Ishikawa (cell line): ENCODE measurements around the gene DNAH6.

ENCODE experiments used
- CEBPB ChIP-seq: IDR thresholded peaks from 2 replicates; pipeline ENCODE4 v1.6.1; 2012
- CREB1 ChIP-seq: IDR thresholded peaks from 2 replicates; pipeline ENCODE4 v1.6.1; 2012; ENCODE audit warnings: low read depth
- EGR1 ChIP-seq: IDR thresholded peaks from 2 replicates; pipeline ENCODE4 v1.6.1; 2012
- EP300 ChIP-seq: IDR thresholded peaks from 2 replicates; pipeline ENCODE4 v1.6.1; 2012; ENCODE audit warnings: borderline replicate concordance
- FOXM1 ChIP-seq: IDR thresholded peaks from 2 replicates; pipeline ENCODE4 v1.6.1; 2012; ENCODE audit warnings: low read depth, borderline replicate concordance
- NFIC ChIP-seq: IDR thresholded peaks from 2 replicates; pipeline ENCODE4 v1.6.1; 2012
- RAD21 ChIP-seq: IDR thresholded peaks from 2 replicates; pipeline ENCODE4 v1.6.1; 2012; ENCODE audit warnings: low read depth
- TAF1 ChIP-seq: IDR thresholded peaks from 2 replicates; pipeline ENCODE4 v1.6.1; 2012; ENCODE audit warnings: low read depth, mild to moderate bottlenecking
- TCF12 ChIP-seq: IDR thresholded peaks from 2 replicates; pipeline ENCODE4 v1.6.1; 2012; ENCODE audit warnings: low read depth
- TEAD4 ChIP-seq: IDR thresholded peaks from 2 replicates; pipeline ENCODE4 v1.6.1; 2012
- YY1 ChIP-seq: IDR thresholded peaks from 2 replicates; pipeline ENCODE4 v1.6.1; 2012; ENCODE audit warnings: low read depth
- ZBTB7A ChIP-seq: IDR thresholded peaks from 2 replicates; pipeline ENCODE4 v1.6.1; 2012; ENCODE audit warnings: low read depth
- TF ChIP-seq, protein P1 (sequence below): IDR thresholded peaks from 2 replicates; pipeline ENCODE4 v1.6.1; 2012
- TF ChIP-seq, protein P2 (sequence below): IDR thresholded peaks from 2 replicates; pipeline ENCODE4 v1.6.1; 2012
- TF ChIP-seq, protein P3 (sequence below): IDR thresholded peaks from 2 replicates; pipeline ENCODE4 v1.6.1; 2012; ENCODE audit warnings: low read depth, mild to moderate bottlenecking

Gene DNAH6

DNA sequence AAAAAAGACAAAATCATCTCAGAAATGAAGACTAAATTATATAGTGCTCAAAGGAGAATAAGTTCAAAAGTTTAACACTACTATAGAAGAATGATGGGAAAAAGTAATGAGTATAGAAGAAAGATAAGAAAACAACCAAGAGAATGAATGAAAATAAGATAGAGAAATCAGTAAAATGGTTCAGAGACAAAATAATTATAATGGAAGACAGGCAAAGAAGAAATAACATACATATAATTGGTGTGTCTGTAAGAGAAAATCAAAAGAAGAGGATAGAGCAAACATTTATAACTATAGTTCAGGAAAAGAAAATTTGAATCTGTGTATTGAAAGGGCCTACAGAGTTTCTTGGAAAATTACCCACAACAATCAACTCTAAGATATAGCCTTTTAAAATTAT, 43.5 kb downstream of the DNAH6 start:
- no peak for TF ChIP-seq ZBTB7A
- no peak for TF ChIP-seq NFIC
- TF ChIP-seq, protein P1, sequence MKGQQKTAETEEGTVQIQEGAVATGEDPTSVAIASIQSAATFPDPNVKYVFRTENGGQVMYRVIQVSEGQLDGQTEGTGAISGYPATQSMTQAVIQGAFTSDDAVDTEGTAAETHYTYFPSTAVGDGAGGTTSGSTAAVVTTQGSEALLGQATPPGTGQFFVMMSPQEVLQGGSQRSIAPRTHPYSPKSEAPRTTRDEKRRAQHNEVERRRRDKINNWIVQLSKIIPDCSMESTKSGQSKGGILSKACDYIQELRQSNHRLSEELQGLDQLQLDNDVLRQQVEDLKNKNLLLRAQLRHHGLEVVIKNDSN = no peak
- no peak for TF ChIP-seq EGR1
- no peak for TF ChIP-seq YY1

DNA sequence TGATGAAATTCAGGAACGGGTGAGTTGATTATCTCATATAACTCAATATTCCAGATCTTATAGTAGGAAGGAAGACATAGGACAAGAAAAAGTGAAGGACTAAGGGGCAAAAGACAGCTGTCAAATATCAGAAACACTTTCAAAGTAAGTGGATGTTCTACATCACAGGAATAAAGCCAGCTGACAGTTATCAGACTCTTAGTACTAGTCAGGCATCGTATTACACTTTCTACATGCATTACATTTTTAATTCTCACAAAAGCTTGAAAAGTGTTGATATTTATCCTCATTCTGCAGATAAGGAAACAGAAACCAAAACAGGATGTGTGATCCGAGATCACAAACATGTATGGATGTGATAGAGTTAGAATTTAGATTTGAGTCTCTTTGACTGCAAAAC, 63.4 kb downstream of the DNAH6 start:
- TF ChIP-seq ZBTB7A (no peak), EGR1 (no peak), TEAD4 (no peak), FOXM1 (no peak), YY1 (no peak), EP300 (no peak)

DNA sequence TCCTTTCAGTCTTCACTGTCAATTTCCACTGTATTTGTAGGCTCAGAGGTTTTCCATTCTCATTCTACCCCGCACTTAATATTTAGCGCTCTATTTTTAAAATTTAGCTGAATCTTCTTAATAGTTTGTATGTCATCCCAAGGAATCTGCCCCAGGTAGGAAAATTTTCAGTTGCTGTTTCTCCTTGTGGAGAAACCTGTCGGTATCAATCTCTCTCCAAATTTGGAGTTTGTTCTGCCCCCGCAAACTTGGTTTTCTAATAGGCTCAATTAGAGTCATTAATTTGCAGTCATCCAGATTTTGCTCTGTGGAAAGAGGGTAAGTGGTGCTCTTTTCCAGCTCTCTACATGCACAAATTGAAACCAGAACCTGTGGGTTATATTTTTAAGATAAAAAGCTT, 87.6 kb downstream of the DNAH6 start:
- TF ChIP-seq EP300 (no peak), FOXM1 (no peak)
- TF ChIP-seq, protein P2, sequence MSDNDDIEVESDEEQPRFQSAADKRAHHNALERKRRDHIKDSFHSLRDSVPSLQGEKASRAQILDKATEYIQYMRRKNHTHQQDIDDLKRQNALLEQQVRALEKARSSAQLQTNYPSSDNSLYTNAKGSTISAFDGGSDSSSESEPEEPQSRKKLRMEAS = no peak

DNA sequence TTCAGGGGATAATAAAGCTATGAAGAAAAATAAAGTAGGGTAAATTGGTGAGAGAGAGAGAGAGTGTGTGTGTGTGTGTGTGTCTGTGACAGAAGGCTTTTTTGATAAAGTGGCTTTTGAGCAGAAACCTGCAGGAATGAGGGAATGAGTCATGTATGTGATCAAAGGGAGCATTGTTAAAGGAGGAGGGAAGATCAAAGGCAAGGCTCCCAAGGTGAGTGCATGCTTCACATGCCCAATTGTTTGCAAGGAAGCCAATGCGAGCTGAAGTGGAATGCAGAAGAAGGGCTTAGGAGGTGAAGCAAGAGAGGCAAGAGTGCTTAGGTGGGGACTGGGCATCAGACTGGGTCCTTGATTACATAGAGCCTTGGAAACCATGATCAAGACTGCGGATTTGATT, 96.8 kb downstream of the DNAH6 start:
- TF ChIP-seq CREB1 (no peak), EP300 (peak; percentile 25; the same call in 1 of the 2 replicates), TAF1 (no peak), EGR1 (no peak), ZBTB7A (no peak), TEAD4 (peak; percentile 71), CEBPB (peak; percentile 38; the same call in 1 of the 2 replicates), NFIC (no peak), YY1 (0 out of 2 replicates have a peak, but pooled peaks have one; percentile 25), RAD21 (no peak), FOXM1 (no peak), TCF12 (no peak)
- TF ChIP-seq, protein P1 = no peak
- TF ChIP-seq, protein P3, sequence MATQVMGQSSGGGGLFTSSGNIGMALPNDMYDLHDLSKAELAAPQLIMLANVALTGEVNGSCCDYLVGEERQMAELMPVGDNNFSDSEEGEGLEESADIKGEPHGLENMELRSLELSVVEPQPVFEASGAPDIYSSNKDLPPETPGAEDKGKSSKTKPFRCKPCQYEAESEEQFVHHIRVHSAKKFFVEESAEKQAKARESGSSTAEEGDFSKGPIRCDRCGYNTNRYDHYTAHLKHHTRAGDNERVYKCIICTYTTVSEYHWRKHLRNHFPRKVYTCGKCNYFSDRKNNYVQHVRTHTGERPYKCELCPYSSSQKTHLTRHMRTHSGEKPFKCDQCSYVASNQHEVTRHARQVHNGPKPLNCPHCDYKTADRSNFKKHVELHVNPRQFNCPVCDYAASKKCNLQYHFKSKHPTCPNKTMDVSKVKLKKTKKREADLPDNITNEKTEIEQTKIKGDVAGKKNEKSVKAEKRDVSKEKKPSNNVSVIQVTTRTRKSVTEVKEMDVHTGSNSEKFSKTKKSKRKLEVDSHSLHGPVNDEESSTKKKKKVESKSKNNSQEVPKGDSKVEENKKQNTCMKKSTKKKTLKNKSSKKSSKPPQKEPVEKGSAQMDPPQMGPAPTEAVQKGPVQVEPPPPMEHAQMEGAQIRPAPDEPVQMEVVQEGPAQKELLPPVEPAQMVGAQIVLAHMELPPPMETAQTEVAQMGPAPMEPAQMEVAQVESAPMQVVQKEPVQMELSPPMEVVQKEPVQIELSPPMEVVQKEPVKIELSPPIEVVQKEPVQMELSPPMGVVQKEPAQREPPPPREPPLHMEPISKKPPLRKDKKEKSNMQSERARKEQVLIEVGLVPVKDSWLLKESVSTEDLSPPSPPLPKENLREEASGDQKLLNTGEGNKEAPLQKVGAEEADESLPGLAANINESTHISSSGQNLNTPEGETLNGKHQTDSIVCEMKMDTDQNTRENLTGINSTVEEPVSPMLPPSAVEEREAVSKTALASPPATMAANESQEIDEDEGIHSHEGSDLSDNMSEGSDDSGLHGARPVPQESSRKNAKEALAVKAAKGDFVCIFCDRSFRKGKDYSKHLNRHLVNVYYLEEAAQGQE = no peak
- TF ChIP-seq, protein P2 = no peak

DNA sequence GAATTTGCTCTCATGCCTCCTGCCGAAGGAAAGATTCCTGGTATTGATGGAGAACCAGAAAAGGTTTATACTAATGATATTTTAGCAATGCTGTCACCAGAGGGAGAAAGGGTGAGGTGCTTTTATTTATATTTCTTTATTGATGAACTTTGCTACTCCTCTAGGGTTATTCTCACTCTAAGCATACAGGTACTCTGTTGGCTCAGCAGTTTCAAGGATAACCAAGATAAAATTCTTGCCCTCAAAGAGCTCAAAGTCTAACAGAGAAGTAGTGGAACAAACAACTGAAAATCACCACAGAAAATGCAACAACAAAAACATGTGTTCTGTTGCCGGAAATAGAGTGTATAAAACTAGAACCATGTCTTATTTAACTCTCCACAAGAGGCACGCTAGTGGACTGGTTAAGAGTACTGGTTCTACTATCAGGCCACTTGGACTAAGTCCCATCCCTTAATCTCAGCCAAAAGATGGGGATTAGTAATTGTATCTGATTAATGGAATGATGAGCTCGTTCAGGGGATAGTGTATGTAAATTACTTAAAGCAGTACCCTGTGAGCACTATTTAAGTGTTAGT, 103.6 kb downstream of the DNAH6 start:
- TF ChIP-seq EGR1 = no peak
- no peak for TF ChIP-seq NFIC
- TF ChIP-seq TAF1 = no peak
- TF ChIP-seq TCF12 = no peak
- no peak for TF ChIP-seq TEAD4
- TF ChIP-seq CREB1 = no peak
- TF ChIP-seq, protein P1 = no peak
- TF ChIP-seq, protein P2 = no peak
- TF ChIP-seq, protein P3 = no peak
- TF ChIP-seq EP300 = no peak
- no peak for TF ChIP-seq RAD21
- TF ChIP-seq CEBPB = no peak
- no peak for TF ChIP-seq YY1
- TF ChIP-seq ZBTB7A = no peak
- no peak for TF ChIP-seq FOXM1

DNA sequence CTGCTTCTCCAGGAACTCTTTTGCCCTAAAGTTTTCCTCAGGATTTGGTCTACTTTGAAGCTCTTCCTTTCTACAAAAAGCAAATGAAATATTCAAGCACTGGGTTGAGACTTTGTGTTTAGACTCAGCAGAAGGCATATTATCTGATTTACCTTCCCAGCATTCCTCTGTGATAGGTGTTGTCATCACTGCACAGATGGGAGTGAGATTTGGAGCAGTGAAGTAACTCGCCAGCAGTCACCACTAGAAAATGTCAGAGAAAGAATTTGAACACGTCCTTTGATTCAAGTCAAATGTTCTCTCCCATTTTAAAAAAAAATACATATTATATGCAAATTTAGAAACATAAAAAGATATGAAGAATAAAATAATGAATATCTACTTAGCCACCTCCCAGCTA, 112.2 kb downstream of the DNAH6 start:
- TF ChIP-seq CEBPB (no peak), EGR1 (no peak), TCF12 (no peak), TAF1 (no peak), ZBTB7A (no peak), TEAD4 (no peak), CREB1 (no peak), YY1 (no peak), RAD21 (no peak)
- TF ChIP-seq, protein P2 = no peak
